ENCODE measurements around the gene NDOR1.

Gene NDOR1

GRCh38 chr9:137186385-137186784, 19.1 kb upstream of the NDOR1 start:
- H3K36me3 Mint-ChIP-seq (ENCODE audit: low read depth): peaks cover 11% of the 10 kb centered on the region
- H3K4me3 Mint-ChIP-seq: peak overlapping the region; percentile 91 to 95 (median 94)
- no peaks in the 10 kb centered on the region for H3K9me3 Mint-ChIP-seq
- TF ChIP-seq CTCF (IDR thresholded peaks at IDR 0.05; ENCODE audit: unreplicated experiment in 3 of 3): no peak
- no peak overlapping the region for H3K27ac Mint-ChIP-seq
- peaks cover 32% of the 10 kb centered on the region for H3K4me1 Mint-ChIP-seq
- H3K27me3 Mint-ChIP-seq (ENCODE audit: low read depth): no peaks in the 10 kb centered on the region

GRCh38 chr9:137187386-137187785, 18.1 kb upstream of the NDOR1 start:
- no peaks in the 10 kb centered on the region for H3K9me3 Mint-ChIP-seq
- peak overlapping the region; percentile 91 to 95 (median 94) for H3K4me3 Mint-ChIP-seq
- H3K27ac Mint-ChIP-seq: peak overlapping the region in 2 of 3 experiments; percentile 75 to 82
- H3K36me3 Mint-ChIP-seq (ENCODE audit: low read depth): peaks cover 6% of the 10 kb centered on the region
- H3K27me3 Mint-ChIP-seq (ENCODE audit: low read depth): no peaks in the 10 kb centered on the region
- TF ChIP-seq CTCF (IDR thresholded peaks at IDR 0.05; ENCODE audit: unreplicated experiment in 3 of 3): no peak
- H3K4me1 Mint-ChIP-seq: peaks cover 32% of the 10 kb centered on the region

- Mint-ChIP-seq H3K27me3 (ENCODE audit: low read depth) (no peaks in the 10 kb centered on the region), H3K4me1 (peaks cover 32% of the 10 kb centered on the region), H3K9me3 (no peaks in the 10 kb centered on the region), H3K36me3 (ENCODE audit: low read depth) (peaks cover 6% of the 10 kb centered on the region), H3K4me3 (peak overlapping the region; percentile 91 to 95 (median 94)), H3K27ac (peak overlapping the region; percentile 72 to 91 (median 84))
- no peak for TF ChIP-seq CTCF (IDR thresholded peaks at IDR 0.05; ENCODE audit: unreplicated experiment in 3 of 3)
Observed at GRCh38 chr9:137188086-137188489, 17.4 kb upstream of the NDOR1 start.

- no peaks in the 10 kb centered on the region for H3K9me3 Mint-ChIP-seq
- TF ChIP-seq CTCF (IDR thresholded peaks at IDR 0.05; ENCODE audit: unreplicated experiment in 3 of 3): peak in 2 of 3 experiments; percentile 14 to 29
- H3K27ac Mint-ChIP-seq: peak within 1 kb of the TSS; percentile 84 to 96 (median 91)
- H3K4me3 Mint-ChIP-seq: peak within 1 kb of the TSS; percentile 91 to 99 (median 94)
- no peaks in the 10 kb centered on the region for H3K27me3 Mint-ChIP-seq (ENCODE audit: low read depth)
- peaks cover 6% of the 10 kb centered on the region for H3K36me3 Mint-ChIP-seq (ENCODE audit: low read depth)
- peaks cover 32% of the 10 kb centered on the region for H3K4me1 Mint-ChIP-seq
Observed at GRCh38 chr9:137188490-137189296, 16.8 kb upstream of the NDOR1 start, which contains the start of the genes ANAPC2 and SSNA1. TSS of gene ANAPC2 (minus strand) at chr9:137188560. CDS start at chr9:137188532, 28 bp downstream. TSS of gene SSNA1 (plus strand) at chr9:137188676. CDS start at chr9:137188727, 51 bp downstream.

- Mint-ChIP-seq H3K27ac (peak overlapping the region; percentile 84 to 96 (median 91)), H3K27me3 (ENCODE audit: low read depth) (no peaks in the 10 kb centered on the region), H3K4me1 (peaks cover 32% of the 10 kb centered on the region), H3K4me3 (peak overlapping the region; percentile 90 to 99 (median 93)), H3K36me3 (ENCODE audit: low read depth) (peaks cover under 1% of the 10 kb centered on the region), H3K9me3 (no peaks in the 10 kb centered on the region)
- TF ChIP-seq CTCF (IDR thresholded peaks at IDR 0.05; ENCODE audit: unreplicated experiment in 3 of 3): no peak
Observed at GRCh38 chr9:137189297-137190295, 15.9 kb upstream of the NDOR1 start.
